B cell (primary cell): ENCODE measurements around the gene PSMG4. TPM values are rescaled to one million over a fixed set of nuclear protein-coding genes. Genes with fewer than 3 reads are reported as not detected.

Experiments
- ATAC-seq: fragments of 200-7000 bp; cut with Tn5 transposase; one replicate; pipeline ENCODE4 v1.10.0; 2021; ENCODE audit warnings: low read depth, mild to moderate bottlenecking, moderate number of reproducible peaks, moderate library complexity
- CTCF ChIA-PET: fragments of 350-600 bp; sonication (Branson Sonifier 250); formaldehyde crosslinking; loops from one replicate; lab custom pipeline; 2021; ENCODE audit warnings: antibody characterized with exemption, inconsistent platforms; lab: Charles Lee
- POLR2A ChIA-PET: fragments of 350-600 bp; sonication (Branson Sonifier 250); formaldehyde crosslinking; loops from one replicate; lab custom pipeline; 2021; ENCODE audit warnings: antibody characterized with exemption; lab: Charles Lee
- DNase-seq: peaks from one replicate; pipeline ENCODE4 v3.0.0; 2013
- H2AFZ ChIP-seq: 2 replicates; pipeline ENCODE4 v1.6.1; 2012; ENCODE audit warnings: mild to moderate bottlenecking, low read depth, low read length; ENCODE audit not compliant: insufficient read depth, poor library complexity, severe bottlenecking
- H3K27ac ChIP-seq, 2 donors: 1 replicate in 1 of 2; 2 replicates in 1 of 2; pipeline ENCODE4 v1.5.1; 2012 to 2013; ENCODE audit warnings: low read length in 2 of 2, mild to moderate bottlenecking in 2 of 2, moderate library complexity in 1 of 2
- H3K27me3 ChIP-seq, 4 experiments: fragments of 200-600 bp in 1 of 4; sonication (generic) in 1 of 4; replicated peaks in 1 of 4; 1 replicate in 2 of 4; 2 replicates in 2 of 4; pipeline versions ENCODE4 v1.6.1 to v1.7.0; 2013 to 2016; ENCODE audit warnings: low read length in 3 of 4, mild to moderate bottlenecking in 2 of 4, mixed read lengths in 1 of 4, moderate library complexity in 1 of 4; ENCODE audit not compliant: insufficient read depth in 4 of 4, control insufficient read depth in 3 of 4; ENCODE audit errors: control extremely low read depth in 1 of 4
- H3K36me3 ChIP-seq, 2 experiments: replicated peaks in 1 of 2; 1 replicate in 1 of 2; 2 replicates in 1 of 2; pipeline versions ENCODE4 v1.6.1 to v1.7.1; 2013; ENCODE audit warnings: low read length in 1 of 2; ENCODE audit not compliant: insufficient read depth in 2 of 2, control insufficient read depth in 1 of 2; ENCODE audit errors: control extremely low read depth in 1 of 2, extremely low read depth in 1 of 2
- H3K4me1 ChIP-seq, 2 donors: fragments of 200-600 bp in 1 of 2; sonication (generic) in 1 of 2; 1 replicate in 1 of 2; 2 replicates in 1 of 2; pipeline versions ENCODE4 v1.5.1 to v1.6.1; 2013 to 2017; ENCODE audit warnings: low read length in 2 of 2; ENCODE audit not compliant: control insufficient read depth in 2 of 2, insufficient read depth in 2 of 2
- H3K4me2 ChIP-seq: replicated peaks from 2 replicates; pipeline ENCODE3; 2012; ENCODE audit warnings: mild to moderate bottlenecking, low read depth, low read length; ENCODE audit not compliant: poor library complexity, severe bottlenecking
- H3K4me3 ChIP-seq, 5 experiments: fragments of 200-600 bp in 1 of 5; sonication (generic) in 1 of 5; 1 replicate in 3 of 5; 2 replicates in 2 of 5; pipeline versions ENCODE4 v1.5.1 to v1.7.0; 2011 to 2016; ENCODE audit warnings: low read length in 4 of 5, mild to moderate bottlenecking in 4 of 5, low read depth in 2 of 5, control low read depth in 1 of 5, moderate library complexity in 1 of 5; ENCODE audit not compliant: insufficient read depth in 1 of 5; ENCODE audit errors: control extremely low read depth in 1 of 5, extremely low read depth in 1 of 5
- H3K79me2 ChIP-seq: fragments of 200-600 bp; sonication (generic); one replicate; pipeline ENCODE4 v1.6.0; 2016; ENCODE audit warnings: low read length; ENCODE audit not compliant: control insufficient read depth, insufficient read depth
- H3K9ac ChIP-seq: fragments of 200-600 bp; sonication (generic); 2 replicates; pipeline ENCODE4 v1.6.1; 2017; ENCODE audit warnings: mild to moderate bottlenecking, low read length, moderate library complexity
- H3K9me3 ChIP-seq, 3 donors: one replicate each; pipeline versions ENCODE4 v1.6.1 to v1.7.1; 2013; ENCODE audit warnings: low read length in 2 of 3; ENCODE audit not compliant: control insufficient read depth in 2 of 3, insufficient read depth in 1 of 3; ENCODE audit errors: control extremely low read depth in 1 of 3
- H4K20me1 ChIP-seq: 2 replicates; pipeline ENCODE4 v1.6.0; 2012; ENCODE audit warnings: mild to moderate bottlenecking, low read length; ENCODE audit not compliant: insufficient read depth, control insufficient read depth, poor library complexity, severe bottlenecking
- H3K27ac Mint-ChIP-seq: one replicate; pipeline ENCODE4 v1.8.0; 2021; ENCODE audit warnings: mixed read lengths
- H3K27me3 Mint-ChIP-seq: one replicate; pipeline ENCODE4 v1.8.0; 2021; ENCODE audit warnings: mixed read lengths
- H3K4me1 Mint-ChIP-seq: one replicate; pipeline ENCODE4 v1.8.0; 2021; ENCODE audit warnings: mixed read lengths
- H3K4me3 Mint-ChIP-seq: one replicate; pipeline ENCODE4 v1.8.0; 2021; ENCODE audit warnings: mixed read lengths
- H3K9me3 Mint-ChIP-seq: one replicate; pipeline ENCODE4 v1.8.0; 2022; ENCODE audit warnings: mixed read lengths; ENCODE audit not compliant: insufficient read depth
- CTCF ChIP-seq: fragments of 200-600 bp; IDR thresholded peaks from one replicate; pipeline ENCODE4 v1.8.0; 2022; ENCODE audit warnings: antibody characterized with exemption, mild to moderate bottlenecking
- EZH2 ChIP-seq: IDR thresholded peaks from 2 replicates; pipeline ENCODE4 v1.6.1; 2012; ENCODE audit warnings: borderline replicate concordance, low read depth, mild to moderate bottlenecking, moderate library complexity, low read length; ENCODE audit not compliant: insufficient read depth, poor library complexity, severe bottlenecking
- WGBS: methylation state at CpG from one replicate; pipeline ENCODE4 v1.1.5; 2013; ENCODE audit warnings: missing lambda C conversion rate; ENCODE audit not compliant: insufficient coverage; 5-methylcytosine and 5-hydroxymethylcytosine counted together
- intact Hi-C: fragments of 100-400 bp; cut with micrococcal nuclease; formaldehyde crosslinking; loops from one replicate; pipeline ENCODE4 v1.10.0; 2022
- polyA plus RNA-seq: library from polyadenylated mRNA; depleted of rRNA; stranded (reverse); fragments of >200 nt; gene quantifications from 2 replicates; pipeline ENCODE4 v1.2.3, GENCODE V29; 2012
- total RNA-seq, 2 donors: library from RNA; stranded (reverse); fragments of 120-200 nt in 1 of 2; gene quantifications; 1 replicate in 1 of 2; 2 replicates in 1 of 2; pipeline versions ENCODE4 v1.2.3 to v1.2.4, GENCODE V29; 2013 to 2022

The PSMG4 gene
- total and polyA plus RNA-seq, 2 donors (not counting 1 experiment from before 2014, with no cell fraction given): 31.9 to 42.4 TPM

- no peak overlapping the region for H3K27ac Mint-ChIP-seq
- Histone ChIP-seq H3K4me1 (peaks cover 17 to 21% of the 10 kb centered on the region in 2 donors), H3K27ac (no peak overlapping the region), H3K9ac (no peak overlapping the region), H3K27me3 (peaks cover 0 to 35% (median 30%) of the 10 kb centered on the region in 4 experiments), H4K20me1 (no peaks in the 10 kb centered on the region), H3K9me3 (peaks cover 0 to 12% (median 0%) of the 10 kb centered on the region in 3 donors), H2AFZ (no peak overlapping the region), H3K79me2 (no peaks in the 10 kb centered on the region), H3K4me2 (no peak overlapping the region), H3K4me3 (no peak overlapping the region), H3K36me3 (no peaks in the 10 kb centered on the region)
- ATAC-seq (no peak), DNase-seq (no peak)
- peaks cover 15% of the 10 kb centered on the region for H3K4me1 Mint-ChIP-seq
- no peak for TF ChIP-seq EZH2
- TF ChIP-seq CTCF: no peak
- CTCF ChIA-PET: interaction anchor here (0.7 kb wide), 1 partner anchor 12 kb away, joined by 3 read pairs; no protein-coding TSS in a partner anchor
- intact Hi-C loops: no loop called here
- no peaks in the 10 kb centered on the region for H3K9me3 Mint-ChIP-seq
- H3K4me3 Mint-ChIP-seq: no peak overlapping the region
- 0% methylated on average over 2 of the region's 3 CpGs for WGBS
- POLR2A ChIA-PET: interaction anchor here (0.7 kb wide), 1 partner anchor 53 kb away, joined by 3 read pairs; no protein-coding TSS in a partner anchor
- H3K27me3 Mint-ChIP-seq: peaks cover 63% of the 10 kb centered on the region
Observed at GRCh38 chr6:3236005-3236404, 22.7 kb upstream of the PSMG4 start.

GRCh38 chr6:3237761-3238662, 20.7 kb upstream of the PSMG4 start:
- peaks cover 4% of the 10 kb centered on the region for H3K4me1 Mint-ChIP-seq
- Histone ChIP-seq H3K79me2 (no peaks in the 10 kb centered on the region), H4K20me1 (no peaks in the 10 kb centered on the region), H2AFZ (no peak overlapping the region), H3K9me3 (no peaks in the 10 kb centered on the region), H3K4me3 (no peak overlapping the region), H3K9ac (no peak overlapping the region), H3K4me2 (no peak overlapping the region), H3K36me3 (no peaks in the 10 kb centered on the region), H3K27ac (no peak overlapping the region), H3K27me3 (peaks cover 0 to 17% (median 14%) of the 10 kb centered on the region in 4 experiments), H3K4me1 (peaks cover 3 to 8% of the 10 kb centered on the region in 2 donors)
- intact Hi-C loops: no loop called here
- H3K27me3 Mint-ChIP-seq: peaks cover 52% of the 10 kb centered on the region
- POLR2A ChIA-PET: no interaction called here
- H3K4me3 Mint-ChIP-seq: no peak overlapping the region
- no peaks in the 10 kb centered on the region for H3K9me3 Mint-ChIP-seq
- CTCF ChIA-PET: interaction anchor here (0.6 to 0.8 kb wide), 2 partner anchors 13 to 111 kb away, joined by 3 to 4 read pairs; no protein-coding TSS in a partner anchor
- TF ChIP-seq EZH2 (no peak), CTCF (no peak)
- no peak for ATAC-seq
- 60% methylated on average over 21 of the region's 24 CpGs for WGBS
- no peak overlapping the region for H3K27ac Mint-ChIP-seq
- DNase-seq: no peak
